Mesenchymal stem cell (in vitro differentiated cells and primary cell): ENCODE data around the gene GNG13.

Experiments used
- DNase-seq: peaks from one replicate; pipeline ENCODE4 v3.0.0-alpha.2; 2013
- H2AFZ ChIP-seq: one replicate; pipeline ENCODE4 v1.6.1; 2013; ENCODE audit warnings: low read depth, mild to moderate bottlenecking, control low read depth, inconsistent platforms, low read length, moderate library complexity
- H2AK5ac ChIP-seq: 2 replicates; pipeline ENCODE4 v1.6.1; 2013; ENCODE audit warnings: low read length, moderate library complexity, mild to moderate bottlenecking, inconsistent platforms; ENCODE audit not compliant: severe bottlenecking
- H2BK120ac ChIP-seq: one replicate; pipeline ENCODE4 v1.6.1; 2013; ENCODE audit warnings: low read depth, mild to moderate bottlenecking, inconsistent platforms, low read length, moderate library complexity
- H2BK12ac ChIP-seq, 2 experiments: one replicate each; pipeline ENCODE4 v1.6.1; 2013; ENCODE audit warnings: inconsistent platforms in 2 of 2, low read length in 2 of 2, mild to moderate bottlenecking in 2 of 2, moderate library complexity in 2 of 2, control low read depth in 1 of 2
- H2BK15ac ChIP-seq: one replicate; pipeline ENCODE4 v1.6.1; 2013; ENCODE audit warnings: mild to moderate bottlenecking, low read depth, inconsistent platforms; ENCODE audit not compliant: poor library complexity, severe bottlenecking
- H2BK5ac ChIP-seq: 2 replicates; pipeline ENCODE4 v1.6.1; 2013; ENCODE audit warnings: low read depth, mild to moderate bottlenecking, low read length, control low read depth, inconsistent platforms; ENCODE audit not compliant: poor library complexity, severe bottlenecking
- H3K14ac ChIP-seq, 2 experiments: one replicate each; pipeline ENCODE4 v1.6.1; 2013; ENCODE audit warnings: inconsistent platforms in 2 of 2, low read length in 2 of 2, control low read depth in 1 of 2, mild to moderate bottlenecking in 1 of 2, moderate library complexity in 1 of 2
- H3K18ac ChIP-seq, 2 experiments: one replicate each; pipeline ENCODE4 v1.6.1; 2013; ENCODE audit warnings: inconsistent platforms in 2 of 2, low read length in 2 of 2, control low read depth in 1 of 2, low read depth in 1 of 2, mild to moderate bottlenecking in 1 of 2
- H3K23ac ChIP-seq, 2 experiments: one replicate each; pipeline ENCODE4 v1.6.1; 2013; ENCODE audit warnings: inconsistent platforms in 2 of 2, low read length in 2 of 2, mild to moderate bottlenecking in 2 of 2, moderate library complexity in 2 of 2, control low read depth in 1 of 2
- H3K27ac ChIP-seq: 2 replicates; pipeline ENCODE4 v1.5.1; 2013; ENCODE audit warnings: mild to moderate bottlenecking, moderate library complexity, low read length, control low read depth, inconsistent platforms; ENCODE audit not compliant: poor library complexity, severe bottlenecking
- H3K27me3 ChIP-seq, 2 experiments: 2 replicates each; pipeline versions ENCODE4 v1.6.1 to v1.7.0; 2013; ENCODE audit warnings: low read length in 2 of 2, mild to moderate bottlenecking in 2 of 2, moderate library complexity in 2 of 2, control low read depth in 1 of 2, inconsistent platforms in 1 of 2; ENCODE audit not compliant: control insufficient read depth in 1 of 2, insufficient read depth in 1 of 2
- H3K36me3 ChIP-seq, 2 experiments: 2 replicates each; pipeline versions ENCODE4 v1.6.1 to v1.7.0; 2013; ENCODE audit warnings: low read length in 2 of 2, control low read depth in 1 of 2, inconsistent platforms in 1 of 2, low read depth in 1 of 2, mild to moderate bottlenecking in 1 of 2; ENCODE audit not compliant: insufficient read depth in 2 of 2, control insufficient read depth in 1 of 2
- H3K4ac ChIP-seq, 2 experiments: one replicate each; pipeline ENCODE4 v1.6.1; 2013; ENCODE audit warnings: inconsistent platforms in 2 of 2, low read length in 2 of 2, mild to moderate bottlenecking in 2 of 2, moderate library complexity in 2 of 2, control low read depth in 1 of 2, low read depth in 1 of 2
- H3K4me1 ChIP-seq: 2 replicates; pipeline ENCODE4 v1.6.1; 2013; ENCODE audit warnings: low read depth, low read length, control low read depth; ENCODE audit not compliant: control insufficient read depth, insufficient read depth
- H3K4me2 ChIP-seq: 2 replicates; pipeline ENCODE4 v1.6.1; 2013; ENCODE audit warnings: low read length, mild to moderate bottlenecking, inconsistent platforms; ENCODE audit not compliant: poor library complexity, severe bottlenecking
- H3K4me3 ChIP-seq, 2 experiments: 2 replicates each; pipeline versions ENCODE4 v1.5.1 to v1.7.0; 2013; ENCODE audit warnings: low read length in 2 of 2, mild to moderate bottlenecking in 2 of 2, control low read depth in 1 of 2, low read depth in 1 of 2; ENCODE audit not compliant: insufficient read depth in 1 of 2
- H3K79me1 ChIP-seq: replicated peaks from 2 replicates; pipeline ENCODE4 v1.6.1; 2013; ENCODE audit warnings: mild to moderate bottlenecking, control low read depth, low read length, inconsistent platforms; ENCODE audit not compliant: poor library complexity, severe bottlenecking
- H3K9ac ChIP-seq: 2 replicates; pipeline ENCODE4 v1.7.0; 2013; ENCODE audit warnings: mild to moderate bottlenecking, low read length, moderate library complexity
- H3K9me3 ChIP-seq: 2 replicates; pipeline ENCODE4 v1.7.0; 2013; ENCODE audit warnings: mild to moderate bottlenecking, low read length; ENCODE audit not compliant: control insufficient read depth
- H4K8ac ChIP-seq: one replicate; pipeline ENCODE4 v1.6.1; 2013; ENCODE audit warnings: inconsistent platforms, mild to moderate bottlenecking, low read length, moderate library complexity
- H4K91ac ChIP-seq: one replicate; pipeline ENCODE4 v1.6.1; 2013; ENCODE audit warnings: mild to moderate bottlenecking, low read length, inconsistent platforms
- WGBS: methylation state at CpG from one replicate; pipeline ENCODE4 v1.1.7; 2013; ENCODE audit warnings: mixed read lengths; 5-methylcytosine and 5-hydroxymethylcytosine counted together

Gene GNG13

DNA sequence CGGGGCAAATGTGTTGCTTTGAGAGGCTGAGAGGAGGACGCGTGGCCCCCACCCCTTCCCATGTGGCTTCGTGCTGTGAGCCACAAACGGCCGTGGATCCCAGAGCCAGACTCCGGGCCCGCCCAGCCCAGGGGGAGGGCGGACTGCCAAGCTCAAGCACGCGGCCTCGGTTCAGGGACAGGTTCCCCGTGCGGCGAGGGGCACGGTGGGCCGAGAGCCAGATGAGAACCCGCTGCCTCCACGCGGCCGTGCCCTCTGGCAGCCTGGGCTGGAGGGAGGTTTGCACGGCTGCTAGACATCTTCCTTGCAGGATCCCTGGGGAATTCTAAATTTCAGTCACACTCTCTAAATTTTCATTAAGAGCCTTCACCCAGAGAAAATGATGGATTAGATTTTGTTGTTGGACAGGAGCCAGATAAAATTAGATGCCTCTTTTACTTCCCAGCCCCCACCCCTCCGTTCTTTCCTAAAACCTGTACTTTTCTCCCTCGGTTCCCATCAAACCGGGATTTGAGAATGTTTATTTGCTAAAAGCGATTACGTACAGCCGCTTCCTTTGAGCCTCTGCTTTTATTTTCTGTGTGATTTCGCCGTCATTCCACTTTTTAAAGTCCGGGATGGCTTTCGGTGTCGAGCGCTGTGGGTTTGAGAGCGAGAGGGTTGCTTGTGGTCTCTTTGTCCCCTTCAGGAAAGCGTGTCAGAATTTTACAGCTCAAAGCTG is 25.0 kb upstream of the GNG13 start:
- H3K9me3 ChIP-seq, result no peaks in the 10 kb centered on the region
- no peaks in the 10 kb centered on the region for H3K79me1 ChIP-seq
- WGBS, result 90% methylated on average over 35 of the region's 36 CpGs
- no peak overlapping the region for H3K18ac ChIP-seq
- H3K36me3 ChIP-seq, result peaks cover 0 to 4% of the 10 kb centered on the region in 2 experiments
- no peak overlapping the region for H2BK12ac ChIP-seq
- H3K4me2 ChIP-seq, result no peak overlapping the region
- H2AK5ac ChIP-seq, result no peak overlapping the region
- no peak overlapping the region for H2BK15ac ChIP-seq
- peaks cover 0 to 62% of the 10 kb centered on the region in 2 experiments for H3K27me3 ChIP-seq
- no peak overlapping the region for H2BK5ac ChIP-seq
- H3K9ac ChIP-seq, result peak overlapping the region; percentile 36
- peak overlapping the region in 1 of 2 experiments; percentile 53 for H3K4me3 ChIP-seq
- DNase-seq, result no peak
- no peak overlapping the region for H2AFZ ChIP-seq
- no peak overlapping the region for H3K4ac ChIP-seq
- no peak overlapping the region for H4K8ac ChIP-seq
- H3K14ac ChIP-seq, result no peak overlapping the region
- no peak overlapping the region for H2BK120ac ChIP-seq
- H4K91ac ChIP-seq, result no peak overlapping the region
- peaks cover 10% of the 10 kb centered on the region for H3K4me1 ChIP-seq
- no peak overlapping the region for H3K23ac ChIP-seq
- H3K27ac ChIP-seq, result no peak overlapping the region

DNA sequence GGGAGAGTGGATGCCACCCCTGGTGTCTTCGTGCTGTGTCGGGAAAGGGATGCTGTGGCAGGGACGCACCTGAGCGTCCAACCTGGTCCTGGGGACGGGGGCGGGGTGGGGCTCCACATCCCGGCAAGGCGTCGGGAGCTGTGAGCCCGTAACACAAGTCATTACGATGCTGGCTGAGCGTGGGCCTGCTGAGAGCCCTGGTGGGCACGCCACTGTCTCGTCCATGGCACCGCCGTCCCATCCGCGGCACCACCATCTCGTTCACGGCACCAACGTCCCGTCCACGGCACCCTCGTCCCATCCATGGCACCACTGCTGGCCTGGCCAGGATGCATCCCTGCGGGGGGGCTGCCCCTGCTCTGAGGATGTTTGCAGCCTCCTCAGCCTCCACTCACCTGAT is 24.1 kb upstream of the GNG13 start:
- H3K36me3 ChIP-seq, result peaks cover 0 to 4% of the 10 kb centered on the region in 2 experiments

DNA sequence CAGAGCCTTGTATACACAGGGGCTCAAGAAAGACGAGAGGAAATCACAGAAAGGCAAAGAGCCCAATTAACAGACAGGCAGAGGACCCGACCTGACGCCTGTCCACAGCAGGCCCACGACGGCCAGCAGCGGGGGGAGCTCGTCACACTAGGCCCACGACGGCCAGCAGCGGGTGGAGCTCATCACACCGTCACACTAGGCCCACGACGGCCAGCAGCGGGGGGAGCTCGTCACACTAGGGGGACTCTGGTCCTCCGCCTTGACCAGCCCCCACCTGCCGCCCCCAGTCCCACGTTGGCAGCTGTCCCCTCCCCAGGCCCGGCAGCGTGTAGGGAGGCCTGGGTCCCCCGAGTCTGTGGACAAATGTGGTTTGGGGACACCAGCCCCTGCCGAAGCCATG is 23.7 kb upstream of the GNG13 start:
- no peak overlapping the region for H2BK120ac ChIP-seq
- no peak overlapping the region for H3K14ac ChIP-seq
- no peak for DNase-seq
- no peak overlapping the region for H3K27ac ChIP-seq
- no peak overlapping the region for H3K18ac ChIP-seq
- H3K4me2 ChIP-seq, result no peak overlapping the region
- H2AFZ ChIP-seq, result no peak overlapping the region
- H3K36me3 ChIP-seq, result peaks cover 0 to 4% of the 10 kb centered on the region in 2 experiments
- H3K79me1 ChIP-seq, result no peaks in the 10 kb centered on the region
- 86% methylated on average over 22 of the region's 22 CpGs for WGBS
- H3K23ac ChIP-seq, result no peak overlapping the region
- H3K4me3 ChIP-seq, result no peak overlapping the region
- no peak overlapping the region for H2BK5ac ChIP-seq
- H3K9ac ChIP-seq, result no peak overlapping the region
- H3K9me3 ChIP-seq, result no peaks in the 10 kb centered on the region
- H3K4ac ChIP-seq, result no peak overlapping the region
- no peak overlapping the region for H2BK12ac ChIP-seq
- H4K91ac ChIP-seq, result no peak overlapping the region
- H3K4me1 ChIP-seq, result peaks cover 10% of the 10 kb centered on the region
- H4K8ac ChIP-seq, result no peak overlapping the region
- H2BK15ac ChIP-seq, result no peak overlapping the region
- H2AK5ac ChIP-seq, result no peak overlapping the region
- H3K27me3 ChIP-seq, result peaks cover 0 to 66% of the 10 kb centered on the region in 2 experiments

More for the DNA sequence above, 24.1 kb upstream of the GNG13 start:
- Histone ChIP-seq H3K27me3 (peaks cover 0 to 62% of the 10 kb centered on the region in 2 experiments), H3K4me3 (no peak overlapping the region), H3K18ac (no peak overlapping the region), H3K79me1 (no peaks in the 10 kb centered on the region), H3K9me3 (no peaks in the 10 kb centered on the region), H3K4ac (no peak overlapping the region), H2BK120ac (no peak overlapping the region), H2BK15ac (no peak overlapping the region), H3K27ac (no peak overlapping the region), H4K91ac (peak overlapping the region; percentile 27), H3K4me2 (no peak overlapping the region), H3K4me1 (peaks cover 10% of the 10 kb centered on the region), H2BK12ac (no peak overlapping the region), H3K23ac (no peak overlapping the region), H2BK5ac (no peak overlapping the region), H2AFZ (no peak overlapping the region), H3K9ac (no peak overlapping the region), H4K8ac (no peak overlapping the region), H2AK5ac (no peak overlapping the region), H3K14ac (no peak overlapping the region)
- 87% methylated on average over 25 of the region's 25 CpGs for WGBS
- no peak for DNase-seq

GRCh38 chr16:822909-823297 is 22.4 kb upstream of the GNG13 start:
- Histone ChIP-seq H3K14ac (no peak overlapping the region), H3K18ac (no peak overlapping the region), H3K4me1 (peaks cover 10% of the 10 kb centered on the region), H3K9me3 (peaks cover 5% of the 10 kb centered on the region), H4K8ac (no peak overlapping the region), H3K36me3 (peaks cover 0 to 4% of the 10 kb centered on the region in 2 experiments), H3K27me3 (peaks cover 0 to 68% of the 10 kb centered on the region in 2 experiments), H3K9ac (no peak overlapping the region), H3K4me2 (no peak overlapping the region), H3K4ac (no peak overlapping the region), H2BK12ac (no peak overlapping the region), H2AFZ (no peak overlapping the region), H2AK5ac (no peak overlapping the region), H3K4me3 (no peak overlapping the region), H3K79me1 (no peaks in the 10 kb centered on the region), H3K23ac (no peak overlapping the region), H3K27ac (no peak overlapping the region), H4K91ac (no peak overlapping the region), H2BK15ac (no peak overlapping the region), H2BK5ac (no peak overlapping the region), H2BK120ac (no peak overlapping the region)
- no peak for DNase-seq
- WGBS, result 80% methylated on average over 7 of the region's 9 CpGs
